ENCODE data around the gene EFCAB8.

GRCh38 chr20:32991792-32992641, 133.3 kb downstream of the EFCAB8 start:
- TF ChIP-seq CTCF (IDR thresholded peaks at IDR 0.05) (no peak), POLR2A (IDR thresholded peaks at IDR 0.05) (no peak)

All from uterus (tissue), 2 donors.